Right atrium auricular region (tissue), 2 donors: ENCODE measurements around the gene RRAS2. TPM values are rescaled to one million over a fixed set of nuclear protein-coding genes. Genes with fewer than 3 reads are reported as not detected.

Source experiments
- DNase-seq: peaks from one replicate; pipeline ENCODE4 v3.0.0-alpha.2; 2019; ENCODE audit warnings: low spot score
- H3K27ac ChIP-seq, 2 donors: fragments of 200-600 bp; sonication (generic); 1 replicate in 1 of 2; 2 replicates in 1 of 2; pipeline ENCODE4 v1.5.1; 2016 to 2019
- H3K27me3 ChIP-seq, 2 donors: fragments of 200-600 bp; sonication (generic); one replicate each; pipeline versions ENCODE4 v1.5.1 to v1.6.0; 2017 to 2019
- H3K36me3 ChIP-seq: fragments of 200-600 bp; sonication (generic); one replicate; pipeline ENCODE4 v1.5.1; 2016
- H3K4me1 ChIP-seq, 2 donors: fragments of 200-600 bp; sonication (generic); one replicate each; pipeline versions ENCODE4 v1.5.1 to v1.6.0; 2017 to 2019
- H3K4me3 ChIP-seq, 2 donors: fragments of 200-600 bp; sonication (generic); 1 replicate in 1 of 2; 2 replicates in 1 of 2; pipeline ENCODE4 v1.5.1; 2017 to 2019; ENCODE audit warnings: mild to moderate bottlenecking in 1 of 2, moderate library complexity in 1 of 2
- H3K9me3 ChIP-seq, 2 donors: fragments of 200-600 bp; sonication (generic); one replicate each; pipeline ENCODE4 v1.5.1; 2019
- CTCF ChIP-seq, 2 donors: fragments of 200-600 bp; sonication (generic); IDR thresholded peaks; one replicate each; pipeline ENCODE4 v1.5.1; 2019; ENCODE audit warnings: antibody characterized with exemption in 2 of 2
- total RNA-seq, 2 donors: library from RNA; depleted of rRNA; stranded (reverse); fragments of >200 nt; gene quantifications; one replicate each; pipeline ENCODE4 v1.1.0, GENCODE V29; 2016

The RRAS2 gene
- total RNA-seq, 2 donors from 2014 or later, result 39.3 to 65.2 TPM

GRCh38 chr11:14370496-14370895 is 11.5 kb upstream of the RRAS2 start:
- H3K4me1 ChIP-seq, result peaks cover 0 to 18% of the 10 kb centered on the region in 2 donors
- DNase-seq, result no peak
- no peak overlapping the region for H3K4me3 ChIP-seq
- no peaks in the 10 kb centered on the region for H3K27me3 ChIP-seq
- no peak for TF ChIP-seq CTCF (IDR thresholded peaks at IDR 0.05)
- H3K27ac ChIP-seq, result no peak overlapping the region
- no peaks in the 10 kb centered on the region for H3K9me3 ChIP-seq
- H3K36me3 ChIP-seq, result no peaks in the 10 kb centered on the region

GRCh38 chr11:14369598-14369997 is 10.6 kb upstream of the RRAS2 start:
- DNase-seq, result no peak
- no peaks in the 10 kb centered on the region for H3K27me3 ChIP-seq
- no peaks in the 10 kb centered on the region for H3K36me3 ChIP-seq
- peaks cover 0 to 9% of the 10 kb centered on the region in 2 donors for H3K4me1 ChIP-seq
- TF ChIP-seq CTCF (IDR thresholded peaks at IDR 0.05), result no peak
- H3K9me3 ChIP-seq, result no peaks in the 10 kb centered on the region
- H3K4me3 ChIP-seq, result no peak overlapping the region
- H3K27ac ChIP-seq, result no peak overlapping the region

GRCh38 chr11:14366936-14367335 is 8.0 kb upstream of the RRAS2 start:
- no peak overlapping the region for H3K4me3 ChIP-seq
- TF ChIP-seq CTCF (IDR thresholded peaks at IDR 0.05), result no peak
- no peaks in the 10 kb centered on the region for H3K9me3 ChIP-seq
- no peak overlapping the region for H3K27ac ChIP-seq
- no peaks in the 10 kb centered on the region for H3K27me3 ChIP-seq
- H3K4me1 ChIP-seq, result peaks cover 0 to 11% of the 10 kb centered on the region in 2 donors
- H3K36me3 ChIP-seq, result no peaks in the 10 kb centered on the region
- DNase-seq, result no peak

- H3K27me3 ChIP-seq, result no peaks in the 10 kb centered on the region
- no peak overlapping the region for H3K4me3 ChIP-seq
- H3K9me3 ChIP-seq, result no peaks in the 10 kb centered on the region
- TF ChIP-seq CTCF (IDR thresholded peaks at IDR 0.05), result no peak
- DNase-seq, result peak; percentile 16
- peak overlapping the region in 1 of 2 donors; percentile 30 for H3K27ac ChIP-seq
- peaks cover 0 to 11% of the 10 kb centered on the region in 2 donors for H3K4me1 ChIP-seq
- H3K36me3 ChIP-seq, result no peaks in the 10 kb centered on the region
Measured at GRCh38 chr11:14364322-14364721, 5.3 kb upstream of the RRAS2 start.

GRCh38 chr11:14362611-14363010 is 3.6 kb upstream of the RRAS2 start:
- no peak for TF ChIP-seq CTCF (IDR thresholded peaks at IDR 0.05)
- peak; percentile 55 for DNase-seq

GRCh38 chr11:14361951-14362350 is 3.0 kb upstream of the RRAS2 start:
- Histone ChIP-seq H3K27ac (peak overlapping the region; percentile 38 to 43), H3K27me3 (no peaks in the 10 kb centered on the region), H3K36me3 (no peaks in the 10 kb centered on the region), H3K9me3 (no peaks in the 10 kb centered on the region), H3K4me3 (no peak overlapping the region), H3K4me1 (peaks cover 0 to 11% of the 10 kb centered on the region in 2 donors)
- no peak for DNase-seq
- TF ChIP-seq CTCF (IDR thresholded peaks at IDR 0.05), result no peak

More at GRCh38 chr11:14362611-14363010, 3.6 kb upstream of the RRAS2 start:
- Histone ChIP-seq H3K36me3 (no peaks in the 10 kb centered on the region), H3K9me3 (no peaks in the 10 kb centered on the region), H3K4me3 (no peak overlapping the region), H3K27ac (peak overlapping the region; percentile 38 to 43), H3K27me3 (no peaks in the 10 kb centered on the region), H3K4me1 (peaks cover 0 to 11% of the 10 kb centered on the region in 2 donors)
